Neuronal stem cell (in vitro differentiated cells): ENCODE results near the gene ATP1A4.
"Not testable (repeated sequence)": the region's sequence is repeated elsewhere in the genome, so short reads cannot be mapped to it uniquely, and the experiment has no call there.

Experiments used
- DNase-seq: peaks from one replicate; pipeline ENCODE4 v3.0.0-alpha.2; 2013; ENCODE audit warnings: low spot score
- H2AFZ ChIP-seq: one replicate; pipeline ENCODE4 v1.6.1; 2013; ENCODE audit warnings: mild to moderate bottlenecking, low read length, inconsistent platforms
- H2AK5ac ChIP-seq: 2 replicates; pipeline ENCODE4 v1.6.1; 2013; ENCODE audit warnings: low read depth, mild to moderate bottlenecking, inconsistent platforms, low read length, moderate library complexity, mixed read lengths
- H2BK120ac ChIP-seq: 2 replicates; pipeline ENCODE4 v1.6.1; 2013; ENCODE audit warnings: low read depth, mild to moderate bottlenecking, inconsistent platforms, low read length, moderate library complexity, mixed read lengths
- H2BK12ac ChIP-seq: one replicate; pipeline ENCODE4 v1.6.1; 2013; ENCODE audit warnings: low read length, inconsistent platforms
- H2BK15ac ChIP-seq: 2 replicates; pipeline ENCODE4 v1.6.1; 2013; ENCODE audit warnings: mild to moderate bottlenecking, low read length, inconsistent platforms, mixed read lengths
- H2BK5ac ChIP-seq: one replicate; pipeline ENCODE4 v1.6.1; 2013; ENCODE audit warnings: inconsistent platforms, mild to moderate bottlenecking, low read length, moderate library complexity
- H3K14ac ChIP-seq: one replicate; pipeline ENCODE4 v1.6.1; 2013; ENCODE audit warnings: low read length, inconsistent platforms
- H3K18ac ChIP-seq: 2 replicates; pipeline ENCODE4 v1.6.1; 2013; ENCODE audit warnings: low read length, inconsistent platforms
- H3K23ac ChIP-seq: 2 replicates; pipeline ENCODE4 v1.6.1; 2013; ENCODE audit warnings: low read depth, mild to moderate bottlenecking, mixed read lengths, low read length, inconsistent platforms; ENCODE audit not compliant: poor library complexity
- H3K27ac ChIP-seq: replicated peaks from 3 replicates; pipeline ENCODE4 v1.5.1; 2013; ENCODE audit warnings: low read length, inconsistent platforms
- H3K27me3 ChIP-seq, 3 experiments: 2 replicates each; pipeline ENCODE4 v1.6.1; 2013; ENCODE audit warnings: low read length in 3 of 3, mild to moderate bottlenecking in 2 of 3, inconsistent platforms in 1 of 3, low read depth in 1 of 3, mixed read lengths in 1 of 3, moderate library complexity in 1 of 3; ENCODE audit not compliant: control insufficient read depth in 3 of 3, insufficient read depth in 3 of 3
- H3K36me3 ChIP-seq, 2 donors: replicated peaks in 1 of 2; 2 replicates each; pipeline ENCODE4 v1.6.1; 2013; ENCODE audit warnings: low read length in 2 of 2; ENCODE audit not compliant: control insufficient read depth in 2 of 2, insufficient read depth in 2 of 2
- H3K4ac ChIP-seq: 2 replicates; pipeline ENCODE4 v1.6.1; 2013; ENCODE audit warnings: inconsistent platforms, mild to moderate bottlenecking, low read length, moderate library complexity
- H3K4me1 ChIP-seq, 2 donors: 1 replicate in 1 of 2; 2 replicates in 1 of 2; pipeline ENCODE4 v1.6.1; 2013; ENCODE audit warnings: low read length in 2 of 2, low read depth in 1 of 2; ENCODE audit not compliant: control insufficient read depth in 2 of 2, insufficient read depth in 1 of 2
- H3K4me2 ChIP-seq: one replicate; pipeline ENCODE4 v1.6.1; 2013; ENCODE audit warnings: mild to moderate bottlenecking, low read length, inconsistent platforms; ENCODE audit not compliant: insufficient read depth, poor library complexity, severe bottlenecking
- H3K4me3 ChIP-seq, 2 donors: 2 replicates each; pipeline ENCODE4 v1.5.1; 2013; ENCODE audit warnings: low read length in 2 of 2, mild to moderate bottlenecking in 2 of 2, inconsistent platforms in 1 of 2, moderate library complexity in 1 of 2
- H3K79me1 ChIP-seq: one replicate; pipeline ENCODE4 v1.6.1; 2013; ENCODE audit warnings: low read depth, mild to moderate bottlenecking, inconsistent platforms, low read length, moderate library complexity
- H3K9ac ChIP-seq: one replicate; pipeline ENCODE4 v1.6.1; 2013; ENCODE audit warnings: mild to moderate bottlenecking, low read depth, low read length, inconsistent platforms; ENCODE audit not compliant: poor library complexity
- H3K9me3 ChIP-seq, 2 donors: replicated peaks in 1 of 2; 2 replicates each; pipeline versions ENCODE3 to v1.6.1; 2013; ENCODE audit warnings: low read length in 2 of 2, mild to moderate bottlenecking in 2 of 2, inconsistent platforms in 1 of 2, low read depth in 1 of 2, mixed read lengths in 1 of 2, moderate library complexity in 1 of 2; ENCODE audit not compliant: control insufficient read depth in 2 of 2, insufficient read depth in 1 of 2
- H4K8ac ChIP-seq: one replicate; pipeline ENCODE4 v1.6.1; 2013; ENCODE audit warnings: low read depth, mild to moderate bottlenecking, inconsistent platforms, low read length, moderate library complexity
- H4K91ac ChIP-seq: one replicate; pipeline ENCODE4 v1.6.1; 2013; ENCODE audit warnings: low read length, low read depth, mild to moderate bottlenecking, inconsistent platforms; ENCODE audit not compliant: poor library complexity
- WGBS, 2 donors: extraction: QIAGEN DNeasy Blood & Tissue Kit; methylation state at CpG; one replicate each; pipeline ENCODE4 v1.1.7; 2013; ENCODE audit warnings: missing lambda C conversion rate in 2 of 2, mixed read lengths in 1 of 2; ENCODE audit not compliant: insufficient read length in 2 of 2, insufficient replicate concordance in 1 of 2; ENCODE audit errors: extremely low coverage in 2 of 2; 5-methylcytosine and 5-hydroxymethylcytosine counted together

The ATP1A4 gene

DNA sequence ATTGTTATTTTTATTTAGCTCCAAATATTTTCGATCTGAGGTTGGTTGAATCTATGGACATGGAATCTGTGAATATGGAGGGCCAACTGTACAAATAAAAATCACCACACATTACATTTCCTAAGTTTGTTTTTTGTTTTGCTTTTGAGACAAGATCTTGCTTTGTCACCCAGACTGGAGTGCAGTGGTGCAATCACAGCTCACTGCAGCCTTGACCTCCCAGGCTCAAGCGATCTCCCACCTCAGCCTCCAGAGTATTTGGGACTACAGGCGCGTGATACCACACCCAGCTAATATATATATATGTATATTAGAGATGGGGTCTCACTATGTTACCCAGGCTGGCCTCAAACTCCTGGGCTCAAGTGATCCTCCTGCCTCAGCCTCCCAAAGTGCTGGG is 25.1 kb upstream of the ATP1A4 start:
- peaks cover 4 to 67% of the 10 kb centered on the region in 2 donors for H3K36me3 ChIP-seq
- not testable (repeated sequence) for H4K91ac ChIP-seq, H3K4ac ChIP-seq

DNA sequence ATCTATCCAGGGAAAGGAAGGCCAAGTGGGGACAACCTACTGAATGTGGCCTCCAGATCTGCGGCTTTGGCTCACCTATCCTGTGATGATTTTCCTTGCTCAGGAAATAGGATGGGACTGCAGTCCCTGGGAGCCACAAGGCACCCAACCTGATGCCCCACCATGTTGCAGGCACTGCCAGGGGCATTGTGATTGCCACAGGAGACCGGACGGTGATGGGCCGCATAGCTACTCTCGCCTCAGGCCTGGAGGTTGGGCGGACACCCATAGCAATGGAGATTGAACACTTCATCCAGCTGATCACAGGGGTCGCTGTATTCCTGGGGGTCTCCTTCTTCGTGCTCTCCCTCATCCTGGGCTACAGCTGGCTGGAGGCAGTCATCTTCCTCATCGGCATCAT is 24.0 kb upstream of the ATP1A4 start:
- H3K23ac ChIP-seq, result no peak overlapping the region
- H2BK5ac ChIP-seq, result no peak overlapping the region
- H3K9me3 ChIP-seq, result no peaks in the 10 kb centered on the region
- no peak for DNase-seq
- no peak overlapping the region for H2BK120ac ChIP-seq
- no peak overlapping the region for H3K27ac ChIP-seq
- H4K91ac ChIP-seq, result no peak overlapping the region
- WGBS, 2 donors, result no CpG with 5 or more reads among the region's 9 CpGs
- H3K36me3 ChIP-seq, result peaks cover 4 to 72% of the 10 kb centered on the region in 2 donors
- no peak overlapping the region for H3K18ac ChIP-seq
- no peak overlapping the region for H3K4ac ChIP-seq
- no peak overlapping the region for H2AFZ ChIP-seq
- no peak overlapping the region for H2BK12ac ChIP-seq
- no peak overlapping the region for H3K9ac ChIP-seq
- H3K4me1 ChIP-seq, result peaks cover 0 to 6% of the 10 kb centered on the region in 2 donors
- no peak overlapping the region for H3K4me3 ChIP-seq
- peaks cover 2% of the 10 kb centered on the region for H3K79me1 ChIP-seq
- no peak overlapping the region for H3K14ac ChIP-seq
- no peaks in the 10 kb centered on the region for H3K27me3 ChIP-seq
- H2BK15ac ChIP-seq, result no peak overlapping the region
- no peak overlapping the region for H3K4me2 ChIP-seq
- no peak overlapping the region for H4K8ac ChIP-seq
- H2AK5ac ChIP-seq, result no peak overlapping the region

More for the DNA sequence above, 25.1 kb upstream of the ATP1A4 start:
- not testable (repeated sequence) for DNase-seq, H3K18ac ChIP-seq, H2AFZ ChIP-seq, H3K4me2 ChIP-seq, H3K14ac ChIP-seq, H4K8ac ChIP-seq, H2AK5ac ChIP-seq, H3K23ac ChIP-seq, H3K4me1 ChIP-seq, H3K9me3 ChIP-seq, H3K27ac ChIP-seq, H3K9ac ChIP-seq, H3K27me3 ChIP-seq, H2BK12ac ChIP-seq, H3K79me1 ChIP-seq, H2BK15ac ChIP-seq, H2BK120ac ChIP-seq, H2BK5ac ChIP-seq, H3K4me3 ChIP-seq
- no CpG with 5 or more reads among the region's 4 CpGs for WGBS, 2 donors

DNA sequence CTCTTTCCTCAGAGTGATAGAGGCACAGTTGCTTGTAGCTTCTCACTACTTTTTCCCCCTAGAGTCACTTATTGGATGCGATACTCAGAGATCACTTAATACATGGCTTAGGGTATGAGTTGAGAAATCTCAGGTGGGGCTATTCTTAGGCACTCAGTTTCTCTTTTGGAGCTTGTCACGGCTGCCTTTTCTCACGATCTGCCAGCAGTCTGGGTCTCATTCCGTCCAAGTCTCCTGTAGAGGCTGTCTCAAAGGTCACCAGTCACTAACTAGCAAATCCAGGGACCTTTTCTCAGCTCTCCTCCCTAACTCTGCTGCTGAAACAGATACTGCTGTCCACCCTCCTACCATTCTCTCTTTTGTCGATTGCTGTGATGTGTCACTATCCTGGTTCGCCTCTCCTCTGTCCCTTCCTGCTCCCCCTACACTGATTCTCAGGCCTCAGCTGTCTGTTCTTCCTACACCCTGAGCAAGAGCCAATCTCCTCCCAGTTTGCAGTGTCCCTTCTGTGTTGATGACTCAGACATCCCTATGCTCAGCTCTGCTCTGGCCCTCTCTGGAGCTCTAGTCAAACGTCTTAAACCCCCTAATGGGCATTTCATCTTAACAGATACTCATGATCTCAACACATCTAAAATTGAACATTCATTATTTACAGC is 23.4 kb upstream of the ATP1A4 start:
- Histone ChIP-seq H3K4ac (no peak overlapping the region), H3K4me2 (no peak overlapping the region), H4K91ac (no peak overlapping the region), H2BK15ac (no peak overlapping the region), H3K27ac (no peak overlapping the region), H3K4me3 (no peak overlapping the region), H3K4me1 (peaks cover 0 to 6% of the 10 kb centered on the region in 2 donors), H2BK12ac (no peak overlapping the region), H3K9me3 (no peaks in the 10 kb centered on the region), H3K18ac (no peak overlapping the region), H3K14ac (no peak overlapping the region), H3K23ac (no peak overlapping the region), H2BK120ac (no peak overlapping the region), H2AFZ (no peak overlapping the region), H3K36me3 (peaks cover 4 to 72% of the 10 kb centered on the region in 2 donors), H2BK5ac (no peak overlapping the region), H3K79me1 (peaks cover 2% of the 10 kb centered on the region), H3K27me3 (no peaks in the 10 kb centered on the region), H2AK5ac (no peak overlapping the region), H4K8ac (no peak overlapping the region), H3K9ac (no peak overlapping the region)
- DNase-seq, result no peak
- no CpG with 5 or more reads among the region's 7 CpGs for WGBS, 2 donors

DNA sequence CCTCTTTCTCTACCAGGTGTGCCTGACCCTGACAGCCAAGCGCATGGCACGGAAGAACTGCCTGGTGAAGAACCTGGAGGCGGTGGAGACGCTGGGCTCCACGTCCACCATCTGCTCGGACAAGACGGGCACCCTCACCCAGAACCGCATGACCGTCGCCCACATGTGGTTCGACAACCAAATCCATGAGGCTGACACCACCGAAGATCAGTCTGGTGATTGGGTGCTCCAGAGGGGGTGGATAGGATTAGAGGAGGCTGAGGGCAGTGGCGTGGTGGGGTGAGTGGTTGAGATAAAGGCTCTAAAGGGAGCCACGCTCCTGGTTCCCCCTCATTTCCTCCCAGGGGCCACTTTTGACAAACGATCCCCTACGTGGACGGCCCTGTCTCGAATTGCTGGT is 22.8 kb upstream of the ATP1A4 start:
- Histone ChIP-seq H3K9ac (no peak overlapping the region), H3K9me3 (no peaks in the 10 kb centered on the region), H3K18ac (no peak overlapping the region), H3K27me3 (no peaks in the 10 kb centered on the region), H3K4ac (no peak overlapping the region), H2BK5ac (no peak overlapping the region), H3K27ac (no peak overlapping the region), H4K91ac (no peak overlapping the region), H2AK5ac (no peak overlapping the region), H3K4me1 (peaks cover 0 to 6% of the 10 kb centered on the region in 2 donors), H3K36me3 (peaks cover 4 to 72% of the 10 kb centered on the region in 2 donors), H3K4me3 (no peak overlapping the region), H2BK120ac (no peak overlapping the region), H3K23ac (no peak overlapping the region), H2AFZ (no peak overlapping the region), H4K8ac (no peak overlapping the region), H3K79me1 (peaks cover 5% of the 10 kb centered on the region), H2BK12ac (no peak overlapping the region), H3K14ac (no peak overlapping the region), H3K4me2 (no peak overlapping the region), H2BK15ac (no peak overlapping the region)
- DNase-seq, result no peak
- no CpG with 5 or more reads among the region's 18 CpGs for WGBS, 2 donors
